Neuronal stem cell (in vitro differentiated cells): ENCODE data around the gene FCN3.
A peak's percentile ranks its signal among the peaks of the same experiment; 100 is the strongest.

Experiments used
- DNase-seq: peaks from one replicate; pipeline ENCODE4 v3.0.0-alpha.2; 2013; ENCODE audit warnings: low spot score
- H2AFZ ChIP-seq: one replicate; pipeline ENCODE4 v1.6.1; 2013; ENCODE audit warnings: mild to moderate bottlenecking, low read length, inconsistent platforms
- H2AK5ac ChIP-seq: 2 replicates; pipeline ENCODE4 v1.6.1; 2013; ENCODE audit warnings: low read depth, mild to moderate bottlenecking, inconsistent platforms, low read length, moderate library complexity, mixed read lengths
- H2BK120ac ChIP-seq: 2 replicates; pipeline ENCODE4 v1.6.1; 2013; ENCODE audit warnings: low read depth, mild to moderate bottlenecking, inconsistent platforms, low read length, moderate library complexity, mixed read lengths
- H2BK12ac ChIP-seq: one replicate; pipeline ENCODE4 v1.6.1; 2013; ENCODE audit warnings: low read length, inconsistent platforms
- H2BK15ac ChIP-seq: 2 replicates; pipeline ENCODE4 v1.6.1; 2013; ENCODE audit warnings: mild to moderate bottlenecking, low read length, inconsistent platforms, mixed read lengths
- H2BK5ac ChIP-seq: one replicate; pipeline ENCODE4 v1.6.1; 2013; ENCODE audit warnings: inconsistent platforms, mild to moderate bottlenecking, low read length, moderate library complexity
- H3K14ac ChIP-seq: one replicate; pipeline ENCODE4 v1.6.1; 2013; ENCODE audit warnings: low read length, inconsistent platforms
- H3K18ac ChIP-seq: 2 replicates; pipeline ENCODE4 v1.6.1; 2013; ENCODE audit warnings: low read length, inconsistent platforms
- H3K23ac ChIP-seq: 2 replicates; pipeline ENCODE4 v1.6.1; 2013; ENCODE audit warnings: low read depth, mild to moderate bottlenecking, mixed read lengths, low read length, inconsistent platforms; ENCODE audit not compliant: poor library complexity
- H3K27ac ChIP-seq: replicated peaks from 3 replicates; pipeline ENCODE4 v1.5.1; 2013; ENCODE audit warnings: low read length, inconsistent platforms
- H3K27me3 ChIP-seq, 3 experiments: 2 replicates each; pipeline ENCODE4 v1.6.1; 2013; ENCODE audit warnings: low read length in 3 of 3, mild to moderate bottlenecking in 2 of 3, inconsistent platforms in 1 of 3, low read depth in 1 of 3, mixed read lengths in 1 of 3, moderate library complexity in 1 of 3; ENCODE audit not compliant: control insufficient read depth in 3 of 3, insufficient read depth in 3 of 3
- H3K36me3 ChIP-seq, 2 donors: replicated peaks in 1 of 2; 2 replicates each; pipeline ENCODE4 v1.6.1; 2013; ENCODE audit warnings: low read length in 2 of 2; ENCODE audit not compliant: control insufficient read depth in 2 of 2, insufficient read depth in 2 of 2
- H3K4ac ChIP-seq: 2 replicates; pipeline ENCODE4 v1.6.1; 2013; ENCODE audit warnings: inconsistent platforms, mild to moderate bottlenecking, low read length, moderate library complexity
- H3K4me1 ChIP-seq, 2 donors: 1 replicate in 1 of 2; 2 replicates in 1 of 2; pipeline ENCODE4 v1.6.1; 2013; ENCODE audit warnings: low read length in 2 of 2, low read depth in 1 of 2; ENCODE audit not compliant: control insufficient read depth in 2 of 2, insufficient read depth in 1 of 2
- H3K4me2 ChIP-seq: one replicate; pipeline ENCODE4 v1.6.1; 2013; ENCODE audit warnings: mild to moderate bottlenecking, low read length, inconsistent platforms; ENCODE audit not compliant: insufficient read depth, poor library complexity, severe bottlenecking
- H3K4me3 ChIP-seq, 2 donors: 2 replicates each; pipeline ENCODE4 v1.5.1; 2013; ENCODE audit warnings: low read length in 2 of 2, mild to moderate bottlenecking in 2 of 2, inconsistent platforms in 1 of 2, moderate library complexity in 1 of 2
- H3K79me1 ChIP-seq: one replicate; pipeline ENCODE4 v1.6.1; 2013; ENCODE audit warnings: low read depth, mild to moderate bottlenecking, inconsistent platforms, low read length, moderate library complexity
- H3K9ac ChIP-seq: one replicate; pipeline ENCODE4 v1.6.1; 2013; ENCODE audit warnings: mild to moderate bottlenecking, low read depth, low read length, inconsistent platforms; ENCODE audit not compliant: poor library complexity
- H3K9me3 ChIP-seq, 2 donors: replicated peaks in 1 of 2; 2 replicates each; pipeline versions ENCODE3 to v1.6.1; 2013; ENCODE audit warnings: low read length in 2 of 2, mild to moderate bottlenecking in 2 of 2, inconsistent platforms in 1 of 2, low read depth in 1 of 2, mixed read lengths in 1 of 2, moderate library complexity in 1 of 2; ENCODE audit not compliant: control insufficient read depth in 2 of 2, insufficient read depth in 1 of 2
- H4K8ac ChIP-seq: one replicate; pipeline ENCODE4 v1.6.1; 2013; ENCODE audit warnings: low read depth, mild to moderate bottlenecking, inconsistent platforms, low read length, moderate library complexity
- H4K91ac ChIP-seq: one replicate; pipeline ENCODE4 v1.6.1; 2013; ENCODE audit warnings: low read length, low read depth, mild to moderate bottlenecking, inconsistent platforms; ENCODE audit not compliant: poor library complexity
- WGBS, 2 donors: extraction: QIAGEN DNeasy Blood & Tissue Kit; methylation state at CpG; one replicate each; pipeline ENCODE4 v1.1.7; 2013; ENCODE audit warnings: missing lambda C conversion rate in 2 of 2, mixed read lengths in 1 of 2; ENCODE audit not compliant: insufficient read length in 2 of 2, insufficient replicate concordance in 1 of 2; ENCODE audit errors: extremely low coverage in 2 of 2; 5-methylcytosine and 5-hydroxymethylcytosine counted together

The FCN3 gene

GRCh38 chr1:27330786-27331185, 43.8 kb downstream of the FCN3 start:
- H3K4me2 ChIP-seq = no peak overlapping the region
- no peak overlapping the region for H4K91ac ChIP-seq
- H3K4me1 ChIP-seq = peaks cover 0 to 1% of the 10 kb centered on the region in 2 donors
- H3K27me3 ChIP-seq = peaks cover 0 to 2% (median 0%) of the 10 kb centered on the region in 3 experiments
- H4K8ac ChIP-seq = no peak overlapping the region
- H3K4me3 ChIP-seq = no peak overlapping the region
- DNase-seq = no peak
- no CpG with 5 or more reads among the region's 8 CpGs for WGBS, 2 donors
- H2AK5ac ChIP-seq = no peak overlapping the region
- no peak overlapping the region for H3K23ac ChIP-seq
- no peak overlapping the region for H3K9ac ChIP-seq
- no peak overlapping the region for H3K27ac ChIP-seq
- H3K18ac ChIP-seq = no peak overlapping the region
- H3K9me3 ChIP-seq = no peaks in the 10 kb centered on the region
- no peak overlapping the region for H2AFZ ChIP-seq
- peaks cover 42 to 93% of the 10 kb centered on the region in 2 donors for H3K36me3 ChIP-seq
- H2BK12ac ChIP-seq = no peak overlapping the region
- H3K4ac ChIP-seq = no peak overlapping the region
- H2BK120ac ChIP-seq = no peak overlapping the region
- H2BK15ac ChIP-seq = no peak overlapping the region
- no peaks in the 10 kb centered on the region for H3K79me1 ChIP-seq
- H2BK5ac ChIP-seq = no peak overlapping the region
- no peak overlapping the region for H3K14ac ChIP-seq

- H3K4me2 ChIP-seq = no peak overlapping the region
- peaks cover 38 to 82% of the 10 kb centered on the region in 2 donors for H3K36me3 ChIP-seq
- H3K23ac ChIP-seq = no peak overlapping the region
- no peak overlapping the region for H2BK15ac ChIP-seq
- H2BK12ac ChIP-seq = no peak overlapping the region
- H3K4me1 ChIP-seq = peaks cover 0 to 2% of the 10 kb centered on the region in 2 donors
- H3K9me3 ChIP-seq = no peaks in the 10 kb centered on the region
- no peak overlapping the region for H4K91ac ChIP-seq
- no peak overlapping the region for H2AK5ac ChIP-seq
- H4K8ac ChIP-seq = no peak overlapping the region
- peaks cover 0 to 1% (median 0%) of the 10 kb centered on the region in 3 experiments for H3K27me3 ChIP-seq
- no peak overlapping the region for H2AFZ ChIP-seq
- no peak overlapping the region for H3K4me3 ChIP-seq
- no peak overlapping the region for H2BK120ac ChIP-seq
- peaks cover under 1% of the 10 kb centered on the region for H3K79me1 ChIP-seq
- no peak overlapping the region for H3K9ac ChIP-seq
- no peak overlapping the region for H3K18ac ChIP-seq
- WGBS, 2 donors = no CpG with 5 or more reads among the region's 5 CpGs
- no peak for DNase-seq
- H3K14ac ChIP-seq = no peak overlapping the region
- H3K27ac ChIP-seq = no peak overlapping the region
- no peak overlapping the region for H2BK5ac ChIP-seq
- H3K4ac ChIP-seq = no peak overlapping the region
Observed at GRCh38 chr1:27327964-27328363, 46.7 kb downstream of the FCN3 start.

- Histone ChIP-seq H3K9ac (no peak overlapping the region), H4K91ac (no peak overlapping the region), H2BK5ac (no peak overlapping the region), H3K14ac (no peak overlapping the region), H3K4me1 (peaks cover 0 to 6% of the 10 kb centered on the region in 2 donors), H3K36me3 (peaks cover 19 to 56% of the 10 kb centered on the region in 2 donors), H4K8ac (no peak overlapping the region), H2BK120ac (no peak overlapping the region), H3K4me3 (no peak overlapping the region), H3K18ac (no peak overlapping the region), H2BK12ac (no peak overlapping the region), H3K9me3 (no peaks in the 10 kb centered on the region), H3K79me1 (peaks cover 7% of the 10 kb centered on the region), H3K27me3 (no peaks in the 10 kb centered on the region), H2AFZ (no peak overlapping the region), H2AK5ac (no peak overlapping the region), H3K4ac (no peak overlapping the region), H2BK15ac (no peak overlapping the region), H3K27ac (no peak overlapping the region), H3K23ac (no peak overlapping the region), H3K4me2 (no peak overlapping the region)
- no CpG with 5 or more reads among the region's 15 CpGs for WGBS, 2 donors
- no peak for DNase-seq
Observed at GRCh38 chr1:27325286-27325685, 49.3 kb downstream of the FCN3 start.

GRCh38 chr1:27322569-27323240, 51.9 kb downstream of the FCN3 start:
- no peak overlapping the region for H2BK12ac ChIP-seq
- no peak overlapping the region for H3K4ac ChIP-seq
- H3K36me3 ChIP-seq = peaks cover 18 to 36% of the 10 kb centered on the region in 2 donors
- H3K18ac ChIP-seq = peak overlapping the region; percentile 94
- peak overlapping the region; percentile 93 for H2BK5ac ChIP-seq
- H4K8ac ChIP-seq = no peak overlapping the region
- peaks cover 6 to 10% of the 10 kb centered on the region in 2 donors for H3K4me1 ChIP-seq
- WGBS, 2 donors = no CpG with 5 or more reads among the region's 10 CpGs
- peak overlapping the region; percentile 59 for H3K14ac ChIP-seq
- DNase-seq = no peak
- H3K9me3 ChIP-seq = no peaks in the 10 kb centered on the region
- H3K9ac ChIP-seq = peak overlapping the region; percentile 97
- peak overlapping the region; percentile 71 for H3K27ac ChIP-seq
- H3K79me1 ChIP-seq = peaks cover 7% of the 10 kb centered on the region
- no peaks in the 10 kb centered on the region for H3K27me3 ChIP-seq
- H3K4me3 ChIP-seq = peak overlapping the region; percentile 91 to 94
- H2AK5ac ChIP-seq = peak overlapping the region; percentile 30
- H2BK120ac ChIP-seq = no peak overlapping the region
- no peak overlapping the region for H4K91ac ChIP-seq
- H2BK15ac ChIP-seq = no peak overlapping the region
- peak overlapping the region; percentile 87 for H3K23ac ChIP-seq
- peak overlapping the region; percentile 88 for H2AFZ ChIP-seq
- H3K4me2 ChIP-seq = peak overlapping the region; percentile 62
